ENCODE data around the gene OTOGL. TPM values are rescaled to one million over a fixed set of nuclear protein-coding genes. Genes with fewer than 3 reads are reported as not detected.

OTOGL gene
- total RNA-seq, 1 experiment from 2014 or later = 0.44 TPM

DNA sequence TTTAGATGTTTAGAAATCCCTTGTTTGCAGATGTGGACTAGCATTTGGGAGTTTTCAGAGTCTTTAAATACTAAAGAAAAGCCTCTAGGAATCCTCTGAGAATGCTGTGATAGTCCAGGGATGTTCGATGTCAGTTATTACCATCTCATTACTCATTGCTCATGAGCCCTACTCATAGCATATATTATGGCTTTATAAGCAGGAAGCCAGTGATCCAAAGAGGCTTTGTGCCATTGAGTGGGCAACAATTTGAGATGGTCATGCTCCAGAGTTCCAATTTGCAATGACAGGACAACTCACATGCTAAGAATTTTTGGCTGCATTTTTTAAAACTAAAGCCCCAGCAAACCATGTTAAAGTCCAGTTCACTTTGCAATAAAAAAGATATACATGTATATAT is 163.0 kb downstream of the OTOGL start:
- CTCF ChIA-PET = no interaction called here
- Histone ChIP-seq H3K4me3 (ENCODE audit: low read length) (no peak overlapping the region), H4K20me1 (ENCODE audit: low read length) (no peaks in the 10 kb centered on the region), H2AFZ (ENCODE audit: low read length) (no peak overlapping the region), H3K27me3 (ENCODE audit: low read length) (no peaks in the 10 kb centered on the region), H3K4me2 (ENCODE audit: low read length) (no peak overlapping the region), H3K36me3 (ENCODE audit: low read depth, low read length) (no peaks in the 10 kb centered on the region), H3K27ac (ENCODE audit: low read length) (no peak overlapping the region), H3K9me3 (ENCODE audit: low read length) (no peaks in the 10 kb centered on the region), H3K79me2 (ENCODE audit: low read length) (no peaks in the 10 kb centered on the region), H3K4me1 (ENCODE audit: insufficient read depth, low read length) (no peaks in the 10 kb centered on the region), H3K9me2 (replicated peaks; ENCODE audit: low read length) (no peaks in the 10 kb centered on the region), H3F3A (ENCODE audit: low read length, unreplicated experiment) (no peaks in the 10 kb centered on the region), H3K9ac (ENCODE audit: low read length) (no peak overlapping the region)
- DNase-seq = peak; percentile 23
- no peak for ATAC-seq
- no TSS peak for BruUV-seq (replicated peaks)
- intact Hi-C loops (cut with micrococcal nuclease) = no loop called here
- no peak for TF ChIP-seq EZH2 (IDR thresholded peaks at IDR 0.05; ENCODE audit: low read length, unreplicated experiment)
- TF ChIP-seq, protein P1, sequence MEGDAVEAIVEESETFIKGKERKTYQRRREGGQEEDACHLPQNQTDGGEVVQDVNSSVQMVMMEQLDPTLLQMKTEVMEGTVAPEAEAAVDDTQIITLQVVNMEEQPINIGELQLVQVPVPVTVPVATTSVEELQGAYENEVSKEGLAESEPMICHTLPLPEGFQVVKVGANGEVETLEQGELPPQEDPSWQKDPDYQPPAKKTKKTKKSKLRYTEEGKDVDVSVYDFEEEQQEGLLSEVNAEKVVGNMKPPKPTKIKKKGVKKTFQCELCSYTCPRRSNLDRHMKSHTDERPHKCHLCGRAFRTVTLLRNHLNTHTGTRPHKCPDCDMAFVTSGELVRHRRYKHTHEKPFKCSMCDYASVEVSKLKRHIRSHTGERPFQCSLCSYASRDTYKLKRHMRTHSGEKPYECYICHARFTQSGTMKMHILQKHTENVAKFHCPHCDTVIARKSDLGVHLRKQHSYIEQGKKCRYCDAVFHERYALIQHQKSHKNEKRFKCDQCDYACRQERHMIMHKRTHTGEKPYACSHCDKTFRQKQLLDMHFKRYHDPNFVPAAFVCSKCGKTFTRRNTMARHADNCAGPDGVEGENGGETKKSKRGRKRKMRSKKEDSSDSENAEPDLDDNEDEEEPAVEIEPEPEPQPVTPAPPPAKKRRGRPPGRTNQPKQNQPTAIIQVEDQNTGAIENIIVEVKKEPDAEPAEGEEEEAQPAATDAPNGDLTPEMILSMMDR (conservative IDR thresholded peaks at IDR 0.05; ENCODE audit: low read depth, low read length) = no peak
- no peak for TF ChIP-seq EZH2phosphoT487 (IDR thresholded peaks at IDR 0.05; ENCODE audit: borderline replicate concordance, low read length)
- POLR2A ChIA-PET (ENCODE audit: unreplicated experiment) = no interaction called here

DNA sequence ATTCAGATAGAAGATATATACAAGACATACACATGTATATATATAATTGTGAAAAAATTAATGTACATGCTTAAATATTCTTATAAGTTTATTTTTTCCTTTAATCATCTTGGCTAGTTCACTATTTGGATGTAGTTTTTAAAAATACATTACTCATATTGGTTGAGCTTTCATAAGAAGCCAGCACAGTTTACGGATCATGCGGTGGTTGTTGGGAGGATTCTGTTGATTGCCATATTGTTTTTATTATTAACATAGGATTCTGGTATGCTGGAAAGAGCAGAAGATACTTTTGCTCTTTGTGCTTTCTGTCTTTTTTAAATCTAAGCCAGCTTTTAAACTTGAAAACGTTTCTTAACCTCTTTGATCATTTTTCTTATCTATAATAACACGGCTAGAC is 163.4 kb downstream of the OTOGL start:
- Histone ChIP-seq H3K79me2 (ENCODE audit: low read length) (no peaks in the 10 kb centered on the region), H4K20me1 (ENCODE audit: low read length) (no peaks in the 10 kb centered on the region), H3K27ac (ENCODE audit: low read length) (no peak overlapping the region), H3K4me1 (ENCODE audit: insufficient read depth, low read length) (no peaks in the 10 kb centered on the region), H3K36me3 (ENCODE audit: low read depth, low read length) (no peaks in the 10 kb centered on the region), H3K9ac (ENCODE audit: low read length) (no peak overlapping the region), H3K4me2 (ENCODE audit: low read length) (no peak overlapping the region), H2AFZ (ENCODE audit: low read length) (no peak overlapping the region), H3K9me2 (replicated peaks; ENCODE audit: low read length) (no peaks in the 10 kb centered on the region), H3K4me3 (ENCODE audit: low read length) (no peak overlapping the region), H3K9me3 (ENCODE audit: low read length) (no peaks in the 10 kb centered on the region), H3K27me3 (ENCODE audit: low read length) (no peaks in the 10 kb centered on the region), H3F3A (ENCODE audit: low read length, unreplicated experiment) (no peaks in the 10 kb centered on the region)
- TF ChIP-seq, protein P1 (conservative IDR thresholded peaks at IDR 0.05; ENCODE audit: low read depth, low read length) = no peak
- TF ChIP-seq EZH2phosphoT487 (IDR thresholded peaks at IDR 0.05; ENCODE audit: borderline replicate concordance, low read length) = no peak
- no peak for TF ChIP-seq EZH2 (IDR thresholded peaks at IDR 0.05; ENCODE audit: low read length, unreplicated experiment)
- POLR2A ChIA-PET (ENCODE audit: unreplicated experiment) = no interaction called here
- no peak for ATAC-seq
- no TSS peak for BruUV-seq (replicated peaks)
- CTCF ChIA-PET = no interaction called here
- DNase-seq = no peak
- intact Hi-C loops (cut with micrococcal nuclease) = no loop called here

DNA sequence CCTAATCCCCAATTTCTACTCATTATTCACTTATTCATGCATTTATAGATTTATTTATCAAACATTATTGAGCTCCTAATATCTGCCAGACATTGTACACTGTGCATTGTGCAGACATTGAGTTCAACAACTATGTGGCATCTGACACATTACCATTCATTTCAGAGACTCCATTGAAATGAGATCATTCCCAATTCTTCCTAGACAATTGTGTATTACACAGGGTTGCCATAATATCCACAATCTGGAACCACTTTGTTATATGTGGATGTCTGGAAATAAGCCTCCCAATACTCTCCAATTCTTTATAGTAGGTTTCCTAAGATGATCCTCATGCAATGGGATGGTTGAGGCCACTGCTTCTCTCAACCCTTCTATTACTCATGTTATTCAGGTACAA is 165.0 kb downstream of the OTOGL start:
- no TSS peak for BruUV-seq (replicated peaks)
- no peaks in the 10 kb centered on the region for H3K9me3 ChIP-seq (ENCODE audit: low read length)

More for the DNA sequence above, 165.0 kb downstream of the OTOGL start:
- peaks cover 13% of the 10 kb centered on the region for H3K4me1 ChIP-seq (ENCODE audit: insufficient read depth, low read length)
- no peaks in the 10 kb centered on the region for H3F3A ChIP-seq (ENCODE audit: low read length, unreplicated experiment)
- no peaks in the 10 kb centered on the region for H3K27me3 ChIP-seq (ENCODE audit: low read length)
- TF ChIP-seq, protein P1 (conservative IDR thresholded peaks at IDR 0.05; ENCODE audit: low read depth, low read length) = no peak
- TF ChIP-seq EZH2phosphoT487 (IDR thresholded peaks at IDR 0.05; ENCODE audit: borderline replicate concordance, low read length) (no peak), EZH2 (IDR thresholded peaks at IDR 0.05; ENCODE audit: low read length, unreplicated experiment) (no peak)
- DNase-seq (no peak), ATAC-seq (no peak)
- no peaks in the 10 kb centered on the region for H3K9me2 ChIP-seq (replicated peaks; ENCODE audit: low read length)
- no peak overlapping the region for H3K4me2 ChIP-seq (ENCODE audit: low read length)
- no peak overlapping the region for H3K27ac ChIP-seq (ENCODE audit: low read length)
- intact Hi-C loops (cut with micrococcal nuclease) = no loop called here
- no peak overlapping the region for H3K4me3 ChIP-seq (ENCODE audit: low read length)
- H2AFZ ChIP-seq (ENCODE audit: low read length) = no peak overlapping the region
- no peak overlapping the region for H3K9ac ChIP-seq (ENCODE audit: low read length)
- H3K79me2 ChIP-seq (ENCODE audit: low read length) = no peaks in the 10 kb centered on the region
- no peaks in the 10 kb centered on the region for H4K20me1 ChIP-seq (ENCODE audit: low read length)
- POLR2A ChIA-PET (ENCODE audit: unreplicated experiment) = no interaction called here
- CTCF ChIA-PET = no interaction called here
- H3K36me3 ChIP-seq (ENCODE audit: low read depth, low read length) = no peaks in the 10 kb centered on the region

All from PC-3 (cell line).